Ishikawa (cell line): ENCODE data around the gene OAT.

Experiments
- CEBPB ChIP-seq: IDR thresholded peaks from 2 replicates; pipeline ENCODE4 v1.6.1; 2012
- CREB1 ChIP-seq: IDR thresholded peaks from 2 replicates; pipeline ENCODE4 v1.6.1; 2012; ENCODE audit warnings: low read depth
- EGR1 ChIP-seq: IDR thresholded peaks from 2 replicates; pipeline ENCODE4 v1.6.1; 2012
- EP300 ChIP-seq: IDR thresholded peaks from 2 replicates; pipeline ENCODE4 v1.6.1; 2012; ENCODE audit warnings: borderline replicate concordance
- FOXM1 ChIP-seq: IDR thresholded peaks from 2 replicates; pipeline ENCODE4 v1.6.1; 2012; ENCODE audit warnings: low read depth, borderline replicate concordance
- NFIC ChIP-seq: IDR thresholded peaks from 2 replicates; pipeline ENCODE4 v1.6.1; 2012
- RAD21 ChIP-seq: IDR thresholded peaks from 2 replicates; pipeline ENCODE4 v1.6.1; 2012; ENCODE audit warnings: low read depth
- TAF1 ChIP-seq: IDR thresholded peaks from 2 replicates; pipeline ENCODE4 v1.6.1; 2012; ENCODE audit warnings: low read depth, mild to moderate bottlenecking
- TCF12 ChIP-seq: IDR thresholded peaks from 2 replicates; pipeline ENCODE4 v1.6.1; 2012; ENCODE audit warnings: low read depth
- TEAD4 ChIP-seq: IDR thresholded peaks from 2 replicates; pipeline ENCODE4 v1.6.1; 2012
- YY1 ChIP-seq: IDR thresholded peaks from 2 replicates; pipeline ENCODE4 v1.6.1; 2012; ENCODE audit warnings: low read depth
- ZBTB7A ChIP-seq: IDR thresholded peaks from 2 replicates; pipeline ENCODE4 v1.6.1; 2012; ENCODE audit warnings: low read depth
- TF ChIP-seq, protein P1 (sequence below): IDR thresholded peaks from 2 replicates; pipeline ENCODE4 v1.6.1; 2012; ENCODE audit warnings: low read depth, mild to moderate bottlenecking
- TF ChIP-seq, protein P2 (sequence below): IDR thresholded peaks from 2 replicates; pipeline ENCODE4 v1.6.1; 2012
- TF ChIP-seq, protein P3 (sequence below): IDR thresholded peaks from 2 replicates; pipeline ENCODE4 v1.6.1; 2012

Gene OAT

DNA sequence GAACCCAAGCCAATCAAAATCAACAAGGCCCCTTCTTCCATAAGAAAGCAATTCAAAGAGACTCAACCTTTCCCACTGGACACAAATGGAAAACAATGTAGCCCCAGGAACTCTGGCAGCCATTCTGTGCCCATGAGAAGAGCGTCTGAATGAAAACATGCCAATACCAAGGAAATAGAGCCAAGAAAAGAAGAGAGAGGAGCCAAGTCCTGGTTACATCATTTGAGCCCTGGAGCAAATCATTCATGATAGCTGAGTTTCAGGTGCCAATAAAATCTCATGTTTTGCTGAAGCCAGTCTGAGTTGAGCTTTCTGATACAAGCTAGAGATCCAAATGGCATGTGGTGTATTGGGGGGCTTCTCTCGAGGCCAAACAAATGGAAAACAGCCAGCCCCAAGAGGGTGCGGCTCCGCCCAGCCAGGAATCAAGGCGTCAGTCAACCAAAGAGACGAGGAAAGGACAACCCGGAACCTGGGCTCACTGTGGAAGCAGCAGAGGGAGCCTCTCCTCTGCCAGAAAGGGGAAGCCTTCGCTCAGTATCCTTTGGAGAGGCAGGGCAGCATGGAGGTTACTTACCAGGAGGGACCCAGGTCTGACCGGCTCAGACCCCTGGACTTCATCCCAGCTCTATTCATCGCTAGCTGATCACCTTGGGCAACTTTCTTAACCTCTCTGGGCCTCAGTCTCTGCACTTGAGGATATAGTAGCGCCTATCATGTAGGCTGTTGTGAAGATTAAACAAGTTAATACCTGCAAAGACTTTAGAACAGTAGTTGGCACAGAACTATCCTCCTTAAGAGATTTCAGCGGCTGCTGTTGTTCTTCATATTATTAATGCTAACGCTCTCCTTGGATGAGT, 61.8 kb downstream of the OAT start:
- TF ChIP-seq ZBTB7A, result no peak
- no peak for TF ChIP-seq TAF1
- no peak for TF ChIP-seq YY1
- no peak for TF ChIP-seq CEBPB
- no peak for TF ChIP-seq EP300
- TF ChIP-seq NFIC, result no peak
- no peak for TF ChIP-seq EGR1
- TF ChIP-seq, protein P1, sequence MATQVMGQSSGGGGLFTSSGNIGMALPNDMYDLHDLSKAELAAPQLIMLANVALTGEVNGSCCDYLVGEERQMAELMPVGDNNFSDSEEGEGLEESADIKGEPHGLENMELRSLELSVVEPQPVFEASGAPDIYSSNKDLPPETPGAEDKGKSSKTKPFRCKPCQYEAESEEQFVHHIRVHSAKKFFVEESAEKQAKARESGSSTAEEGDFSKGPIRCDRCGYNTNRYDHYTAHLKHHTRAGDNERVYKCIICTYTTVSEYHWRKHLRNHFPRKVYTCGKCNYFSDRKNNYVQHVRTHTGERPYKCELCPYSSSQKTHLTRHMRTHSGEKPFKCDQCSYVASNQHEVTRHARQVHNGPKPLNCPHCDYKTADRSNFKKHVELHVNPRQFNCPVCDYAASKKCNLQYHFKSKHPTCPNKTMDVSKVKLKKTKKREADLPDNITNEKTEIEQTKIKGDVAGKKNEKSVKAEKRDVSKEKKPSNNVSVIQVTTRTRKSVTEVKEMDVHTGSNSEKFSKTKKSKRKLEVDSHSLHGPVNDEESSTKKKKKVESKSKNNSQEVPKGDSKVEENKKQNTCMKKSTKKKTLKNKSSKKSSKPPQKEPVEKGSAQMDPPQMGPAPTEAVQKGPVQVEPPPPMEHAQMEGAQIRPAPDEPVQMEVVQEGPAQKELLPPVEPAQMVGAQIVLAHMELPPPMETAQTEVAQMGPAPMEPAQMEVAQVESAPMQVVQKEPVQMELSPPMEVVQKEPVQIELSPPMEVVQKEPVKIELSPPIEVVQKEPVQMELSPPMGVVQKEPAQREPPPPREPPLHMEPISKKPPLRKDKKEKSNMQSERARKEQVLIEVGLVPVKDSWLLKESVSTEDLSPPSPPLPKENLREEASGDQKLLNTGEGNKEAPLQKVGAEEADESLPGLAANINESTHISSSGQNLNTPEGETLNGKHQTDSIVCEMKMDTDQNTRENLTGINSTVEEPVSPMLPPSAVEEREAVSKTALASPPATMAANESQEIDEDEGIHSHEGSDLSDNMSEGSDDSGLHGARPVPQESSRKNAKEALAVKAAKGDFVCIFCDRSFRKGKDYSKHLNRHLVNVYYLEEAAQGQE, result no peak
- TF ChIP-seq, protein P2, sequence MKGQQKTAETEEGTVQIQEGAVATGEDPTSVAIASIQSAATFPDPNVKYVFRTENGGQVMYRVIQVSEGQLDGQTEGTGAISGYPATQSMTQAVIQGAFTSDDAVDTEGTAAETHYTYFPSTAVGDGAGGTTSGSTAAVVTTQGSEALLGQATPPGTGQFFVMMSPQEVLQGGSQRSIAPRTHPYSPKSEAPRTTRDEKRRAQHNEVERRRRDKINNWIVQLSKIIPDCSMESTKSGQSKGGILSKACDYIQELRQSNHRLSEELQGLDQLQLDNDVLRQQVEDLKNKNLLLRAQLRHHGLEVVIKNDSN, result no peak
- TF ChIP-seq TEAD4, result no peak
- no peak for TF ChIP-seq RAD21
- no peak for TF ChIP-seq CREB1
- no peak for TF ChIP-seq TCF12
- TF ChIP-seq, protein P3, sequence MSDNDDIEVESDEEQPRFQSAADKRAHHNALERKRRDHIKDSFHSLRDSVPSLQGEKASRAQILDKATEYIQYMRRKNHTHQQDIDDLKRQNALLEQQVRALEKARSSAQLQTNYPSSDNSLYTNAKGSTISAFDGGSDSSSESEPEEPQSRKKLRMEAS, result no peak
- TF ChIP-seq FOXM1, result no peak

DNA sequence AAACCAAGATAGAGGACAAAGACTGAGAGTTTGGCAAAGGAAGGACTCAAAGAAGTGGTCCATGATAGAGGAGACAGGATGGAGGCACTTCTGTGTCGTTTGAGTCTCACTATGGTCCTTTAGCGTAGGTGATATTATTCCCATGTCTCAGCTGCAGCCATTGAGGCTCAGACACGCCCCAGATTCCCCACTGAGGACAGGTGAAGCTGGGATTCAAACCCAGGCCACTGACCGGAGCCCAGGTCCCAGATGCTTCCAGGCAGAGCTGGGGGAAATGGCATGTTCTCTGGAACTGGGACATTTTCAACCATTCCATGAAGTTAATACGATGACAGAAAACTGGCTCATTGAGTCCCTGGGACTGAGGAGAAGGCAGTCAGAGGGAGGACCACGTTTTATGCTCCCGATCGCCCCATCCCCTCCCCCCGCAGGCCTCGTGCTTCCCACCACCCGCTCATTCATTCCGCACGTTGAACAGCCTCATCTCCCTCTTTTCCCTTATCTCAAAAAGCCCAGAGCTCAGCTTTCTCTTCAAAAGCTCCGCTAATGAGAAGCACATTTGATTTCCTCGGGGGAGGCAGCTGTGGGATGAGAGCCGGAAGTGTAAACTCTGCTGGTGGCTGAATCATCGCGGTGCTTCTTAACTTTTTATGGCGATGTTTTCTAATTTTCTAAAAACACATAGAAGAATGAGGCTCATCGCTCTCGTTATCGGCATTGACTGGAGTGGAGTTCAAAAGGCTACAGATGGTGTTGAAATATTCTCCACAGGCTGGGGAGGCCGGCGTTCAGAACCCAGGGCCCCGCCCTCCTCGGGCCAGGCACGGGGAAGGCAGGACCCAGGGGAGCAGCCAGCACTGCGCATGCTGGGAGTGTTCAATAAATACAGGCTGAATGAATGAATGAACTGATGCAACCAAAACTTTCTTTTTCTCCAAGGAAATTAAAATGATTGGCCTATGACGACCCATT, 64.0 kb downstream of the OAT start:
- no peak for TF ChIP-seq CEBPB
- no peak for TF ChIP-seq RAD21
- TF ChIP-seq, protein P2, result no peak
- TF ChIP-seq, protein P1, result no peak
- TF ChIP-seq, protein P3, result no peak
- no peak for TF ChIP-seq TCF12
- TF ChIP-seq TAF1, result no peak
- TF ChIP-seq NFIC, result no peak
- no peak for TF ChIP-seq TEAD4
- TF ChIP-seq YY1, result no peak
- no peak for TF ChIP-seq EP300
- no peak for TF ChIP-seq CREB1
- no peak for TF ChIP-seq FOXM1
- no peak for TF ChIP-seq ZBTB7A
- no peak for TF ChIP-seq EGR1

DNA sequence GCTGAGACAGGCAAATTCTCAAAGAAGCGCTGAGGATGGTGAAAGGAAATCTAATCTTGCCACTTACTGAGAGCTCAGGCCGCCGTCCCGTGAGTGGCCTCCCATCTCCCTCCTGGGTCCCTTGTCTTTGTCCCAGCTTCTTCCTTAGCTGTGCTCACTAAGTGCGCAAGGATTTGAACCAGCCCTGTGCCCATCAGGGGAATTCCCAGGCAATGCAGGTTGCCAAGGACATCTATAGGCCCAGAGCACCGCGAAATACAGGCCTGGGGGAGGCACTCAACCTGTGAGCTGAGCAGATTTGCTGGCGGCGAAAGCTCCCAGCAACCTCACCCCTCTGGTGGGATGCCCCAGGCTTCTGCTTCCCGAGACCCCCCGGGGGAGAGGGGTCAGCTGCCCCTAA, 64.8 kb downstream of the OAT start:
- TF ChIP-seq RAD21, result no peak

DNA sequence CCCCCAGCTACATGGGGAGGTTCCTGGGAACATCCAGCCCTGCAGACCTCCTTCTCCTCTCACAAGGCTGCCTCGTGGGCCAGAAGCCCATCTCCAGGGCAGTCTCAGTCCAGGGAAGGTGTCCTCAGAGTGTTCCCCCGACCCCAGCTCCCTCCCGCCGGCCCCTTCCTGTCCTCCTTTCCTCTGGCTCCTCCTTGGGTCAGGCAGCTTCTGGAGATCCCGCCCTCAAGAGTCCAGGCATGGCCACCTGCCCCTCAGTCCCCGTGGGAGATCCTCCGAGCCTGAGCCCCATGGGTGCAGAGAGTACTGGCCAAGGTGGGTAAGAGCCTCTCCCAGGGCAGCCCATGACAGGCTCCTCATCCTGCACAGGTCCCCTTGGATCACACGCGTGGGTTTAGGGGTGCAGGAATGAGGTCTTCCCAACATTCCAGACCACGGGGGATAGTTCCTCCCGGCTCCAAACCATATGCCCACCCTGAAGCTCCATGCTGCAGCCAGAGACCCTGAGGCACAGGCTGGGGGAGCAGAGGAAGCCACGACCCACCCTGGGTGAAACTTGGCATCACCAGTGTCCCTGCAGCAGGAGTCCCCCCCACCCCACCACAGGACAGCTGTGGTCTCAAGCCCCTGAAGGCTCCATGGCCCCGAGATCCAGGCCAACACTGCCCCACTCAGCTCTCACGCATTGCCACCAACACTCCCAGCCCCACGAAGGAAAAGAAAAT, 65.5 kb downstream of the OAT start:
- TF ChIP-seq ZBTB7A (no peak), TCF12 (no peak), NFIC (no peak), FOXM1 (no peak), CREB1 (no peak), TEAD4 (no peak), RAD21 (no peak), CEBPB (no peak), EP300 (no peak), YY1 (no peak)
- TF ChIP-seq, protein P1, result no peak
- TF ChIP-seq, protein P3, result no peak
- TF ChIP-seq, protein P2, result no peak
